ENCODE results near the gene ANGEL2.
"Not testable (repeated sequence)": the region's sequence is repeated elsewhere in the genome, so short reads cannot be mapped to it uniquely, and the experiment has no call there.

ANGEL2 gene

GRCh38 chr1:213015099-213016050, at the start of gene ANGEL2:
ANGEL2 (minus strand) TSS chr1:213015867; CDS start chr1:213015671, 196 bp downstream.
- peak; percentile 96 for DNase-seq

- DNase-seq: no peak
Observed at GRCh38 chr1:213061263-213061662, 45.6 kb upstream of the ANGEL2 start.

GRCh38 chr1:213060836-213061235, 45.2 kb upstream of the ANGEL2 start:
- DNase-seq: no peak

- no peak for DNase-seq
Observed at GRCh38 chr1:213057264-213058059, 41.8 kb upstream of the ANGEL2 start.

- no peak for DNase-seq
Observed at GRCh38 chr1:213055767-213056166, 40.1 kb upstream of the ANGEL2 start.

- DNase-seq: no peak
Observed at GRCh38 chr1:213054733-213055591, 39.3 kb upstream of the ANGEL2 start.

GRCh38 chr1:213054142-213054541, 38.5 kb upstream of the ANGEL2 start:
- no peak for DNase-seq

GRCh38 chr1:213053455-213053854, 37.8 kb upstream of the ANGEL2 start:
- no peak for DNase-seq

GRCh38 chr1:213051881-213052202, 36.2 kb upstream of the ANGEL2 start:
- no peak for DNase-seq

- peak; percentile 77 for DNase-seq
Observed at GRCh38 chr1:213051127-213051880, 35.6 kb upstream of the ANGEL2 start, which contains the start of gene RPS6KC1. RPS6KC1 (plus strand) TSS chr1:213051241; CDS start chr1:213051405, 164 bp downstream.

GRCh38 chr1:213050745-213051126, 35.1 kb upstream of the ANGEL2 start:
- no peak for DNase-seq

GRCh38 chr1:213049232-213049631, 33.6 kb upstream of the ANGEL2 start:
- no peak for DNase-seq

- DNase-seq: not testable (repeated sequence)
Observed at GRCh38 chr1:213045321-213046226, 29.9 kb upstream of the ANGEL2 start.

- no peak for DNase-seq
Observed at GRCh38 chr1:213041443-213041842, 25.8 kb upstream of the ANGEL2 start.

- no peak for DNase-seq
Observed at GRCh38 chr1:213035573-213035972, 19.9 kb upstream of the ANGEL2 start.

GRCh38 chr1:213034713-213035112, 19.0 kb upstream of the ANGEL2 start:
- no peak for DNase-seq

GRCh38 chr1:213032651-213033050, 17.0 kb upstream of the ANGEL2 start:
- no peak for DNase-seq

GRCh38 chr1:213027024-213027423, 11.4 kb upstream of the ANGEL2 start:
- not testable (repeated sequence) for DNase-seq

- no peak for DNase-seq
Observed at GRCh38 chr1:213020016-213020415, 4.3 kb upstream of the ANGEL2 start.

- DNase-seq: no peak
Observed at GRCh38 chr1:213019450-213019849, 3.8 kb upstream of the ANGEL2 start.

Data from CD4-positive, alpha-beta T cell treated with Interferon gamma for 1 hour (primary cell).